Activated T-helper 17 cell treated with anti-CD3 and anti-CD28 coated beads, Interleukin-2, amount 50 U/mL, for 72 hours (primary cell): ENCODE data around the gene BCDIN3D. TPM values are rescaled to one million over a fixed set of nuclear protein-coding genes. Genes with fewer than 3 reads are reported as not detected.

Source experiments
- ATAC-seq: fragments of 150-1000 bp; cut with Tn5 transposase; replicated peaks from 2 replicates; pipeline ENCODE4 v1.10.0; 2021; ENCODE audit warnings: mild to moderate bottlenecking, moderate library complexity
- H3K27ac Mint-ChIP-seq: one replicate; pipeline ENCODE4 v1.8.0; 2022; ENCODE audit warnings: mixed read lengths
- H3K27me3 Mint-ChIP-seq: one replicate; pipeline ENCODE4 v1.8.0; 2022; ENCODE audit warnings: mixed read lengths
- H3K36me3 Mint-ChIP-seq: one replicate; pipeline ENCODE4 v1.8.0; 2022; ENCODE audit warnings: low read depth, mild to moderate bottlenecking, mixed read lengths
- H3K4me1 Mint-ChIP-seq: one replicate; pipeline ENCODE4 v1.8.0; 2022; ENCODE audit warnings: mixed read lengths
- H3K4me3 Mint-ChIP-seq: one replicate; pipeline ENCODE4 v1.8.0; 2022; ENCODE audit warnings: mild to moderate bottlenecking, mixed read lengths
- H3K9me3 Mint-ChIP-seq: one replicate; pipeline ENCODE4 v1.8.0; 2022; ENCODE audit warnings: mixed read lengths
- total RNA-seq, 2 donors: library from RNA; stranded (reverse); gene quantifications; one replicate each; pipeline ENCODE4 v1.2.3, GENCODE V29; 2022

Gene BCDIN3D
- total RNA-seq, 2 donors from 2014 or later: 3.4 to 5.1 TPM

DNA sequence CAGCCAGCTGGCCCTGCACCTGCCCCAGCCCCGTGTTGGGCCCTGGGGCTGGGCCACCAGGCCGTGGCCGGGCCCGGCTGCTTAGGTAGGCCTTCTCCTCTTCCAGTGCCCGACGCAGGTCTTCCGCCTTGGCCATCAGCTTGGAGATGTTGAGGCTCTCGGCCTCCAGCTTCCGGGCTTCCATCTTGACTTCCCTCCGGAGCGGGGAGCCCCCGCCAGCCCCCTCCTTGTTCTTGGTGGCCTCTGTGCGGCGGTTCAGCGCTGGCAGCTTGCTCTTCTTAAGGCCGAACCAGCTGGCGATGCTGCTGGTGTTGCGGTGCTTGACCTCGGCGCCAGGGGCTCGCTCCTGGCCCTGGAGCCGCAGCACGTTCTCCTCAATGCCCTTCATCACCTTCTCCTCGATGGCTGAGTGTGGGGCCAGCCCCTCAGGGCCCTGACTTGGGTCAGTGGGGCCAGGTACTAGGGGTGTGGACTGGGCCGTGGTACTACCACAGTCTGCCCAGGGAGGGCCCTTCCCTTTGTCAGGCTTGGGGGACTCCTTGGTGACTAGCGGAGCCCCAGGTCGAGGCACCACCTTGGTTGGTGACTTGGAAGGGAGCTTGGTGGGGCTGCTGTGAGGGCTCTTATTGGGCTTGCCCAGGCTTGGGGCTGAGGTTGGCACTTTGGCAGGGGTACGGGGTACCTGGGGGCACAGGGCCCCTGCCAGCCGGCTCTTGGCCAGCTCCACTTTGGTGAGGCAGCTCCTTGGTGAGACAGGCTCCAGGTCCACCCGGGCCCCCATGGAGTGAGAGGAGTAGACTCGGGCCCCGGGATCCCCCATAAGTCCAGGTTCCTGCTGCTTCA, 47.9 kb downstream of the BCDIN3D start:
- H3K36me3 Mint-ChIP-seq: no peaks in the 10 kb centered on the region
- H3K27me3 Mint-ChIP-seq: no peaks in the 10 kb centered on the region
- no peak overlapping the region for H3K4me3 Mint-ChIP-seq
- no peaks in the 10 kb centered on the region for H3K4me1 Mint-ChIP-seq
- H3K27ac Mint-ChIP-seq: no peak overlapping the region
- ATAC-seq: no peak
- H3K9me3 Mint-ChIP-seq: no peaks in the 10 kb centered on the region

DNA sequence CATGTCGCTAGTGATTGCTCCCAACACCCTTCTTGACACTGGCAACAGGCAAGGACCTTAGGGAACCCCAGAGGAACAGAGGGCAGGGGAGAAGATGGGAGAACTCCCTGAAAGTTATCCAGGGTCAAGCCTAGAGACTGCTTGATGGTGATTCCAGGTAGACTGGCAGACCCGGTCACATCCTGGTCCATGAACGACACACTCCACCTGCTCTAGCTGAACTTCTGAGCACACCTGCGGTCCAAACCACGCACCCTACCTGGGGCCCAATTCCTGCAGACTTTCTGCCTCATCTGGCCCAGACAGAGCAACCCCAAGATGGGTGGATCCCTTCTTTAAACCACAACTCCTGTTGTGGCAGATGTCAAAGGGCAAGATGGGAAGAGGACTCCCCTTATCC, 48.9 kb downstream of the BCDIN3D start:
- Mint-ChIP-seq H3K27ac (no peak overlapping the region), H3K36me3 (no peaks in the 10 kb centered on the region), H3K4me1 (no peaks in the 10 kb centered on the region), H3K9me3 (no peaks in the 10 kb centered on the region), H3K27me3 (no peaks in the 10 kb centered on the region), H3K4me3 (no peak overlapping the region)
- no peak for ATAC-seq

DNA sequence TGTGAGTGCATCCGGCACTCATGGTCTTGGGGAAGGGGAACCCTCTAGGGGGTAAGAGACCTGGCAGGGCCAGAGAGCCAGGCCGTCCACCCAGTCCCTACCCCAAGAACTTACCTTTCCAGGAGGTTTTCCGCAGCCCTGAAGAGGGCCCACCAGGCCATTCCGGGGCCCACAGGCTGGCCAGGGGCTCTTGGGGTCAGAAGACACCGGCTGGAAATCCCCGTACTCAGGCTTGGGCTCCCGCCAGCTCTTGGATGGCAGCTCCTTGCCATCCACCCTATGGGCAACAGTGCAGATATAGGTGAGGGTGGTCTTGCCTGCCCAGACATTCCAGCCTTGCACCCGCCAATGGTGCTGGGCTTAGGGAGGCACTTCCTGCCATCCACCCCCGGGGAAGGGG, 49.3 kb downstream of the BCDIN3D start:
- no peak for ATAC-seq
- H3K4me1 Mint-ChIP-seq: no peaks in the 10 kb centered on the region

DNA sequence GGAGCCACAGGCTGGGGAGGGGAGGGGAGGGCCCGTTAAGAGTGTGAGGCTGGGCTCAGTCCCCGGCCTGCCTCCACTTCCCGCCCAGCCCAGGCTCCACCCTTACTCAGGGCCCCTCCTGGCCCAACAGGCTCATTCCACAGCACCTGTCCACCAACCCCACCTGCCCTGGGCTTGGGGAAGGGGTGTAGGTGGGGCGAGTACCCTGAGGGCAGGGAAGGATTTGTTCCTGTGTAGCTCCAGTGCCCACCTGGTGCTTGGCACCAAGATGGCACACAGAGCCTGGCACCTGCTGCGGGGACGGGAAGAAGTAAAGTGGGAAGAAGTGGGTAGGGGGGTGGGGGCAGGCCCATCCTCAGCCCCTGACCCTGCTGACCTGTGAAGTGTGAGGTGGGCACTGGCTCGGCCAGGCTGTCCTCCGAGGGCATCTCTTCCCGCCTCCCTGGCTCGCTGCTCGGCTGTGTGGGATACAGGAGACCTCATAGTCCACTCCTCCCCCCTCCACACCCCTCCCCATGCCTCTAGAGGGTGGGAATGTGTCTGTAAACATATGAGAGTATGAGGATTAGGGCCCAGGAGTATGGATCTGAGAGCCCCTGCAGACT, 49.8 kb downstream of the BCDIN3D start:
- Mint-ChIP-seq H3K27ac (no peak overlapping the region), H3K27me3 (no peaks in the 10 kb centered on the region), H3K36me3 (no peaks in the 10 kb centered on the region), H3K4me1 (no peaks in the 10 kb centered on the region), H3K9me3 (no peaks in the 10 kb centered on the region), H3K4me3 (no peak overlapping the region)
- no peak for ATAC-seq

More for the DNA sequence above, 49.3 kb downstream of the BCDIN3D start:
- Mint-ChIP-seq H3K9me3 (no peaks in the 10 kb centered on the region), H3K36me3 (no peaks in the 10 kb centered on the region), H3K4me3 (no peak overlapping the region), H3K27ac (no peak overlapping the region), H3K27me3 (no peaks in the 10 kb centered on the region)

DNA sequence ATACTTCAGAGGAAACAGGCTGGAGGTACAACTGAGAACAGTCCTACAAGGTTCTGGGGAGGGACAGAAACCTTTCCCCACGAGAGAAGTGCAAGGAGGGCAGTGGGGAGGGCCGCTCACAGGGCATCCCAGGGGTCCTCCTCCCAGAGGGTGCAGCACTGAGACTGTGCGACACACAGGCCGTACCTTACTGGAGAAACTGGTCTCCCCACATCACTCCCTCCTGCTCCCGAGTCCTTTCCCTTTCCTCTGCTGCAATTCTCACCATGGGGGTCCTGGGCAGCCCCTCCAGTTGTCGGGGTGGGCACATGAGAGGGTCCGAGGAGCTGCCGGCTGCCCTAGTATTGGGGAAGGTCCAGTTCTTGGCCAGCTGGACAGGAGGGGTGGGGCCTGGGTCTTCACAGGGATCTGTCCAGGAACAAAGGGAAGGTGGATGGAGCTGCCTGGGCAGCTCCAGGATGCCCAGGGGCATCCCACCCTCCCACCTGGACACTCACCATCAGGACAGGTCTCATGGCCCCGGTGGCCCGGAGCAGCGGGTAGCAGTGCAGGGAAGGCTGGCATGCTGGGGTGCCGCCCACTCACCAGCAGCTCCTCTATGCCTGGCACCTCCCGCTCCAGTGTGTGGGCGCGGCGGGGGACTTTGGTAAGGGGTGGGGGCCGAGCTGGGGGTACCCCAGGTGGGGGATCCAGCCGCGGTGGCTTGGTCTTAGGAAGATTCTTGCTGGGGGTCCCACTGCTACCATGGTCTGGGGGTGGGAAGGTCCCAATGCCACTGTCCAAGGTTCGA, 50.5 kb downstream of the BCDIN3D start:
- Mint-ChIP-seq H3K4me3 (no peak overlapping the region), H3K27me3 (no peaks in the 10 kb centered on the region), H3K36me3 (no peaks in the 10 kb centered on the region), H3K9me3 (peaks cover 4% of the 10 kb centered on the region), H3K27ac (no peak overlapping the region), H3K4me1 (no peaks in the 10 kb centered on the region)
- ATAC-seq: no peak

DNA sequence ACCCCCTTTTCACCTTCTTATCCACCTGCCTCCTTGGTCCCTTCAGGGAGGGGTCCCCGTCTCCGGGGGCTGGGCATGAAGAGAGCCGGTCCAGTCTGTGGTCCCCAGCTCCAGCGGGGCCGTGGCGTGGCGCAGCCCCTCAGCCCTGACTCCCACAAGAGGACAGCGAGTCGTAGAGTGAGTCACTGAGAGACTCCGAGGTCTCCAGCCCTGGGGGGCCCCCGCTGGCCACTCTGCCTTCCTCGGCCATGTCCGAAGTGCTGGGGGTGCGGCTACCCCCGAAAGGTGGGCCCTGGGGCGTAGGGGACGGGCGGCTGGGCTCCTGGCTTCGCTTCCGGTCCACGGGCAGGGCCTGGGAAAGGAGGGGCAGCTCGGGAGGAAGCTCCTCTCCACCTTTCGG, 51.2 kb downstream of the BCDIN3D start:
- H3K4me1 Mint-ChIP-seq: no peaks in the 10 kb centered on the region
- no peaks in the 10 kb centered on the region for H3K36me3 Mint-ChIP-seq
- no peak overlapping the region for H3K4me3 Mint-ChIP-seq
- peaks cover 5% of the 10 kb centered on the region for H3K9me3 Mint-ChIP-seq
- ATAC-seq: no peak
- H3K27me3 Mint-ChIP-seq: no peaks in the 10 kb centered on the region
- H3K27ac Mint-ChIP-seq: no peak overlapping the region

DNA sequence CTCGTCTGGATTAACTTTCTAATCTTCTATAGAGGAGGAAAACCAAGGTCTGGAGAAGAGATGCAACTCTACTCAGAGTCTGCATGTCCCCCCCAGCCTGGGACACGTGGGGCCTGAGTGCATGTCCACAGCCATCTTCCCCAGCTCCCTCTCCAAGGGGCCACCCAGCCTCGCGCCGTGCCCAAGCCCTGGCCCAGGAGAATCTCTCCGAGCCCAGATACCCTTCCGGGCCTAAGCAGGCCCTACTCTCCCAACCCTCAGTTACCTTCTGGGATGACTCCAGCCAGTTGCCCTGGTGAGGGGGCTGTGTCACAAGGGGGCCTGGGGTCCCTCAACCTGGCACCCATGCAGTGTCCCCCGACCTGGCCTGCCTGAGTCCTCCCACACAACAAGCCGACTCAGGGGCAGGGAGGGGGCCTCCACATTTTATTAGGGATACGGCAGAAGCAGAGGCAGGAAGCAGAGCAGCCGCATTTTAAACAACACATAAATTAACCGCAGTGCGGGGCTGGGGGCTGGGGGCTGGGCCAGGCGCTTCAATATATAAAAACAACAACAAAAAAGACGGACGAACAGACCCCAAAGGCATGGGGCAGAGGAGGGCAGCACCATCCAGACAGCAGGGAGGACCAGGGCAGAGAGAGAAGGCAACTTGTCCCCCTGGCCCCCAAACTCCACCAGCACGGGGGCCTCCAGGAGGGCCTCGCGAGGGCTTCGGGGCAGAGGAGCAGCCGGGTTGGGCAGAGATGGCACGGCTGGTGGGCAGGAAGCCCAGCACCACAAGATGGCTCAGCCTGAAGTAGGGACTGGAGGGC, 52.0 kb downstream of the BCDIN3D start:
- Mint-ChIP-seq H3K4me3 (no peak overlapping the region), H3K36me3 (no peaks in the 10 kb centered on the region), H3K27me3 (no peaks in the 10 kb centered on the region), H3K27ac (no peak overlapping the region), H3K4me1 (no peaks in the 10 kb centered on the region), H3K9me3 (peaks cover 5% of the 10 kb centered on the region)
- ATAC-seq: no peak

DNA sequence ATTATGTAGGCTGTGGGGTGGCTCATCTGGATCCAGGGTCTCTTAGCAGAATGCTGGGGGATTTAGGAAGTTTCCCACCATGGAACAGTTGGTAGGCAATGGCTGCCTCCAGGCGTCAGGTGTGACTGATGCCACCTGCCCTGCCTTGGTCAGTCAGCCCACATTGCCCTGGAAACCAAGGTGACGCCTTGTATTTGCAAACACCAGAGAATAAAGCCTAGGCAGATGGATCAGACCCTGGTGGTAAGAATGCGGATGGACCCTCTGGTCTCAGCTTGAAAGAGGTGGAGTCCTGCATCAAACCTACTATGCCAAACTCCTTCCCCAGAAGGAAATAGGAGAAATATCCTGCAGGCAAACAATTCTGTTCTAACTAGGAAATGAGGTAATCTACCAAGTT, 52.9 kb downstream of the BCDIN3D start:
- Mint-ChIP-seq H3K4me3 (no peak overlapping the region), H3K4me1 (no peaks in the 10 kb centered on the region), H3K27ac (no peak overlapping the region), H3K27me3 (peaks cover 3% of the 10 kb centered on the region), H3K36me3 (no peaks in the 10 kb centered on the region), H3K9me3 (peaks cover 5% of the 10 kb centered on the region)
- ATAC-seq: no peak

DNA sequence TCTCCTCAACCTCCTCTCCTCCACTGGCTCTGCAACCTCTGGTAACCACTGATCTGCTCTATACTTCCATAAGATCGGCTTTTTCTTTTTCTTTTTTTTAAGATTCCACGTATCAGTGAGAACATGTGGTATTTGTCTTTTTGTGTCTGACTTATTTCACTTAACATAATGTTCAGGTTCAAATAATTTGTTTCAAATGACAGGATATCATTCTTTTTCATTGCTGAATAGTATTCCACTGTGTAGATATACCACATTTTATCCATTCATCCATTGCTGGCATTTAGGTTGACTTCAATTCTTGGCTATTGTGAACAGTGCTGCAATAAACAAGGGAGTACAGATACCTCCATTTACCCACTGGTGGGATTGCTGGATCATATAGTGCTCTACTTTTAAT, 55.2 kb downstream of the BCDIN3D start:
- Mint-ChIP-seq H3K9me3 (peaks cover 5% of the 10 kb centered on the region), H3K27ac (no peak overlapping the region), H3K4me3 (no peak overlapping the region), H3K36me3 (no peaks in the 10 kb centered on the region), H3K4me1 (no peaks in the 10 kb centered on the region), H3K27me3 (peaks cover 16% of the 10 kb centered on the region)
- no peak for ATAC-seq

Other genes with a start within 250 kb of the BCDIN3D start
- under 1 TPM in 1 of 2 donors, not detected in 1; 0.11 TPM for gene FAM186B, start 237.5 kb downstream of the BCDIN3D start, total RNA-seq
- 1 to 10 TPM; 7.7 to 8.2 TPM for gene PRPF40B, start 219.5 kb downstream of the BCDIN3D start, total RNA-seq
- gene FMNL3, start 135.7 kb downstream of the BCDIN3D start, total RNA-seq: 10 to 100 TPM; 19.9 to 33.8 TPM
- 100 to 1,000 TPM; 407 to 411 TPM for gene TMBIM6, start 101.5 kb downstream of the BCDIN3D start, total RNA-seq
- 1 to 10 TPM; 1.2 to 2.4 TPM for gene NCKAP5L, start 14.7 kb downstream of the BCDIN3D start, total RNA-seq
- gene FAIM2, start 60.8 kb upstream of the BCDIN3D start, total RNA-seq: 1 to 10 TPM in 1 of 2 donors, under 1 TPM in 1; 0.73 to 1.6 TPM
- not detected for gene AQP2, start 107.6 kb upstream of the BCDIN3D start, total RNA-seq
- not detected for gene AQP5, start 118.8 kb upstream of the BCDIN3D start, total RNA-seq
- gene AQP6, start 129.8 kb upstream of the BCDIN3D start, total RNA-seq: not detected
- gene RACGAP1, start 182.4 kb upstream of the BCDIN3D start, total RNA-seq: 100 to 1,000 TPM; 132 to 145 TPM
- gene ASIC1, start 214.5 kb upstream of the BCDIN3D start, total RNA-seq: 1 to 10 TPM in 1 of 2 donors, under 1 TPM in 1; 0.53 to 1.4 TPM
- gene SMARCD1, start 242.2 kb upstream of the BCDIN3D start, total RNA-seq: 10 to 100 TPM; 29.4 to 57.3 TPM